MCF 10A (cell line): Measurements from ENCODE around the gene ZNF804A. TPM values are rescaled to one million over a fixed set of nuclear protein-coding genes. Genes with fewer than 3 reads are reported as not detected.

Experiments
- BruUV-seq: library from RNA; stranded (reverse); fragments of 400-500 nt; replicated peaks from 2 replicates; lab custom pipeline; 2021; lab: Mats Ljungman, UMichigan
- CTCF ChIA-PET: fragments of 300-600 bp; sonication (Branson Sonifier 250); formaldehyde crosslinking; extraction: SDS; loops from one replicate; lab custom pipeline; 2021; ENCODE audit warnings: antibody characterized with exemption, inconsistent platforms; lab: Yijun Ruan, JAX
- POLR2A ChIA-PET: fragments of 300-600, 350-650 bp; sonication (Branson Sonifier 250); formaldehyde crosslinking; extraction: SDS; loops from one replicate; lab custom pipeline; 2020; ENCODE audit warnings: antibody characterized with exemption, inconsistent platforms; lab: Yijun Ruan, JAX
- DNase-seq: peaks from one replicate; pipeline ENCODE4 v3.0.0-alpha.2; 2018; ENCODE audit not compliant: unreplicated experiment
- H3K27ac Mint-ChIP-seq: one replicate; pipeline ENCODE4 v1.8.0; 2022; ENCODE audit warnings: mild to moderate bottlenecking, low read depth, mixed read lengths; ENCODE audit not compliant: unreplicated experiment
- H3K27me3 Mint-ChIP-seq: one replicate; pipeline ENCODE4 v1.8.0; 2022; ENCODE audit warnings: mixed read lengths; ENCODE audit not compliant: insufficient read depth, unreplicated experiment
- H3K36me3 Mint-ChIP-seq: one replicate; pipeline ENCODE4 v1.8.0; 2022; ENCODE audit warnings: mild to moderate bottlenecking, moderate library complexity, mixed read lengths; ENCODE audit not compliant: insufficient read depth, unreplicated experiment
- H3K4me1 Mint-ChIP-seq: one replicate; pipeline ENCODE4 v1.8.0; 2022; ENCODE audit warnings: mixed read lengths; ENCODE audit not compliant: insufficient read depth, unreplicated experiment
- H3K4me3 Mint-ChIP-seq: one replicate; pipeline ENCODE4 v1.8.0; 2022; ENCODE audit warnings: mild to moderate bottlenecking, moderate library complexity, mixed read lengths; ENCODE audit not compliant: unreplicated experiment
- H3K9me3 Mint-ChIP-seq: one replicate; pipeline ENCODE4 v1.8.0; 2022; ENCODE audit warnings: mixed read lengths; ENCODE audit not compliant: unreplicated experiment
- CTCF ChIP-seq: fragments of 200-600 bp; IDR thresholded peaks from one replicate; pipeline ENCODE4 v1.8.0; 2022; ENCODE audit warnings: antibody characterized with exemption, mild to moderate bottlenecking; ENCODE audit not compliant: unreplicated experiment
- intact Hi-C: fragments of 100-400 bp; cut with micrococcal nuclease; formaldehyde crosslinking; loops from 2 replicates; pipeline ENCODE4 v1.14.1; 2022
- total RNA-seq: library from RNA; stranded (reverse); gene quantifications from 2 replicates; pipeline ENCODE4 v1.2.3, GENCODE V29; 2022

Gene ZNF804A
- total RNA-seq, 1 experiment from 2014 or later, result not detected

- POLR2A ChIA-PET, result interaction anchor here (0.6 kb wide), 1 partner anchor 29 kb away, joined by 4 read pairs; no protein-coding TSS in a partner anchor
- H3K4me1 Mint-ChIP-seq, result no peaks in the 10 kb centered on the region
- H3K27me3 Mint-ChIP-seq, result no peaks in the 10 kb centered on the region
- H3K9me3 Mint-ChIP-seq, result no peaks in the 10 kb centered on the region
- no peak for TF ChIP-seq CTCF
- intact Hi-C loops, result no loop called here
- H3K27ac Mint-ChIP-seq, result no peak overlapping the region
- CTCF ChIA-PET, result no interaction called here
- no TSS peak for BruUV-seq
- no peak overlapping the region for H3K4me3 Mint-ChIP-seq
- DNase-seq, result no peak
- no peaks in the 10 kb centered on the region for H3K36me3 Mint-ChIP-seq
These were observed 310.6 kb downstream of the ZNF804A start for GRCh38 chr2:184908966-184909365.

- no peak overlapping the region for H3K4me3 Mint-ChIP-seq
- no peak overlapping the region for H3K27ac Mint-ChIP-seq
- H3K27me3 Mint-ChIP-seq, result no peaks in the 10 kb centered on the region
- no peak for DNase-seq
- CTCF ChIA-PET, result no interaction called here
- H3K4me1 Mint-ChIP-seq, result no peaks in the 10 kb centered on the region
- no peak for TF ChIP-seq CTCF
- POLR2A ChIA-PET, result no interaction called here
- BruUV-seq, result no TSS peak
- H3K9me3 Mint-ChIP-seq, result peaks cover 11% of the 10 kb centered on the region
- intact Hi-C loops, result no loop called here
- H3K36me3 Mint-ChIP-seq, result no peaks in the 10 kb centered on the region
These were observed 322.2 kb downstream of the ZNF804A start for GRCh38 chr2:184920451-184920965.

- DNase-seq, result no peak
- ChIA-PET POLR2A (no interaction called here), CTCF (no interaction called here)
- no peak for TF ChIP-seq CTCF
- Mint-ChIP-seq H3K36me3 (no peaks in the 10 kb centered on the region), H3K4me3 (no peak overlapping the region), H3K27ac (no peak overlapping the region), H3K9me3 (peaks cover 23% of the 10 kb centered on the region), H3K4me1 (no peaks in the 10 kb centered on the region), H3K27me3 (no peaks in the 10 kb centered on the region)
- no TSS peak for BruUV-seq
- intact Hi-C loops, result no loop called here
These were observed 323.3 kb downstream of the ZNF804A start for GRCh38 chr2:184921676-184922075.

- Mint-ChIP-seq H3K36me3 (no peaks in the 10 kb centered on the region), H3K27me3 (no peaks in the 10 kb centered on the region), H3K9me3 (peaks cover 25% of the 10 kb centered on the region), H3K4me3 (no peak overlapping the region), H3K4me1 (no peaks in the 10 kb centered on the region), H3K27ac (no peak overlapping the region)
- POLR2A ChIA-PET, result no interaction called here
- DNase-seq, result no peak
- CTCF ChIA-PET, result no interaction called here
- no TSS peak for BruUV-seq
- intact Hi-C loops, result no loop called here
- no peak for TF ChIP-seq CTCF
These were observed 325.4 kb downstream of the ZNF804A start for GRCh38 chr2:184923751-184924150.
